Astrocyte of the cerebellum (primary cell): ENCODE data around the gene C2orf81.
A peak's percentile ranks its signal among the peaks of the same experiment; 100 is the strongest.
"Not testable (repeated sequence)": the region's sequence is repeated elsewhere in the genome, so short reads cannot be mapped to it uniquely, and the experiment has no call there.

Source experiments
- DNase-seq: peaks from one replicate; pipeline ENCODE4 v3.0.0-alpha.2; 2011; ENCODE audit warnings: low read depth
- H3K4me3 ChIP-seq: 2 replicates; pipeline ENCODE4 v1.5.1; 2011; ENCODE audit warnings: mild to moderate bottlenecking, low read depth, low read length, moderate library complexity
- CTCF ChIP-seq: IDR thresholded peaks from 2 replicates; pipeline ENCODE4 v1.5.1; 2012; ENCODE audit warnings: low read length, low read depth, moderate library complexity, mild to moderate bottlenecking; ENCODE audit errors: missing control alignments
- in situ Hi-C: cut with HindIII; loops from 2 replicates; pipeline ENCODE4 v1.10.0; 2017; ENCODE audit warnings: low sequenced_read_pairs

The C2orf81 gene

GRCh38 chr2:74421221-74421870 is at the start of gene C2orf81, which contains the start of gene WDR54:
Gene C2orf81 (minus strand): TSS chr2:74421619. CDS start chr2:74421560, 59 bp downstream.
Gene WDR54 (plus strand): TSS chr2:74421730. CDS start chr2:74422154, 424 bp downstream.
- DNase-seq, result no peak
- in situ Hi-C loops, result no loop called here
- no peak for TF ChIP-seq CTCF
- peak within 1 kb of the TSS; percentile 86 for H3K4me3 ChIP-seq

- H3K4me3 ChIP-seq, in situ Hi-C loops, DNase-seq: not testable (repeated sequence)
These were observed 49.3 kb upstream of the C2orf81 start for GRCh38 chr2:74470742-74471141.

GRCh38 chr2:74464406-74464805 is 43.0 kb upstream of the C2orf81 start:
- H3K4me3 ChIP-seq, result peak overlapping the region; percentile 72
- no peak for TF ChIP-seq CTCF
- DNase-seq, result no peak
- in situ Hi-C loops, result no loop called here

GRCh38 chr2:74462786-74463105 is 41.3 kb upstream of the C2orf81 start:
- no peak for TF ChIP-seq CTCF
- no peak overlapping the region for H3K4me3 ChIP-seq
- no peak for DNase-seq
- in situ Hi-C loops, result no loop called here

GRCh38 chr2:74462054-74462785 is 40.8 kb upstream of the C2orf81 start:
- in situ Hi-C loops, result no loop called here
- no peak overlapping the region for H3K4me3 ChIP-seq
- no peak for TF ChIP-seq CTCF
- no peak for DNase-seq

GRCh38 chr2:74461187-74462053 is 40.0 kb upstream of the C2orf81 start:
- in situ Hi-C loops, result no loop called here
- H3K4me3 ChIP-seq, result no peak overlapping the region
- DNase-seq, result no peak
- no peak for TF ChIP-seq CTCF

GRCh38 chr2:74460187-74460586 is 38.8 kb upstream of the C2orf81 start:
- H3K4me3 ChIP-seq, in situ Hi-C loops, DNase-seq: not testable (repeated sequence)

GRCh38 chr2:74459503-74460118 is 38.2 kb upstream of the C2orf81 start:
- H3K4me3 ChIP-seq, result peak overlapping the region; percentile 62
- in situ Hi-C loops, DNase-seq: not testable (repeated sequence)
